GM12875 (cell line): ENCODE data around the gene CEP131.
"Not testable (repeated sequence)": the region's sequence is repeated elsewhere in the genome, so short reads cannot be mapped to it uniquely, and the experiment has no call there.

Experiments used
- H3K4me3 ChIP-seq: one replicate; pipeline ENCODE4 v1.5.1; 2011; ENCODE audit warnings: low read depth, low read length, control low read depth
- CTCF ChIP-seq: IDR thresholded peaks from 2 replicates; pipeline ENCODE4 v1.5.1; 2011; ENCODE audit warnings: low read depth, mild to moderate bottlenecking, control low read depth, inconsistent platforms, low read length, moderate library complexity, borderline replicate concordance; ENCODE audit not compliant: insufficient read depth

The CEP131 gene

DNA sequence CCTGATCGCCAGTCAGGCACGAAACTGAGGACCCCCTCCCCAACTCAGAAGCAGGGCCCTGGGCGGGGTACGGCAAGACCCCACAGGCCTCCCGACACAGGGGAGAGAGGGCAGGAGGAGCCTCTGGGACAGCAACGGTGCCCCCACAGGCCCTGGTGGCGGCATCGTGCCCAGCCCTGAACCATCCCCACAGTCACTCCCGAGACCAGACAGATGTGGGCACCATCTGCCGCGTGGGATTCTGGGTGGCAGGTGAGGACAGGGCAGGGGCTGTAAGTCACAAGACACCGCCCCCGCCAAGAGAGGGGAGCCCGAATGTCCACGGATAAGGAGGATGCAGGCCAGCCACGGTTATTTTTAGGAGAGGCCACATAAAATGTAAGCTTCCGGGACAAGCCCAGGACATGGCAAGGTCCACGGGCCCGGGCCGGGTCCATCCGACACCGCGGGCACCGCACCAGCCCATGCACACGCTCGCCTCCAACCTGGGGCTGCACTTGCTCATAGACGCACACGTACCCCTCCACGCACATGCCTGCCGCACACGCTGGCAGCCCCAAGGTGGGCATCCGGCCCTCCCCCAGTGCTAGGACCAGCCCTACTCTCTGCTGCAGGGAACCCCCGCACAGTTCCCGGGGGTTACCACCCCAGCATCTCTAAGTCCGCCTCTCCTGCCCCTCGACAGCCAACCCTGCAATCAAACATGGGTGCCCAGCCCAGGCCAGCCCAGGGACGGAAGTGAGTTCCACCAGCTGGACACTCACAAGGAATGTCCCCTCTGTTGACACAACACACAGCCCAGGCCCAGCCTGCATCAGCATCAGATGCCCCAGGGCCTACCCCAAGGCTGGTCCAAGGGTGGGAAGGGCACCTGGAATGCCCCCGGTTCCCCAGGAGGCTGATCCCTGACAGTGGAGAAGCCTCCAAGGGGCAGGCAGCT is 65.6 kb downstream of the CEP131 start:
- no peak for TF ChIP-seq CTCF
- no peak overlapping the region for H3K4me3 ChIP-seq

- no peak overlapping the region for H3K4me3 ChIP-seq
- TF ChIP-seq CTCF: no peak
These were observed 67.8 kb downstream of the CEP131 start for GRCh38 chr17:81154961-81155360.

GRCh38 chr17:81154016-81154415 is 68.7 kb downstream of the CEP131 start:
- H3K4me3 ChIP-seq: not testable (repeated sequence)

- H3K4me3 ChIP-seq: no peak overlapping the region
- no peak for TF ChIP-seq CTCF
These were observed 69.4 kb downstream of the CEP131 start for GRCh38 chr17:81153340-81153803.

- TF ChIP-seq CTCF: no peak
- H3K4me3 ChIP-seq: no peak overlapping the region
These were observed 70.4 kb downstream of the CEP131 start for GRCh38 chr17:81152288-81152828.

DNA sequence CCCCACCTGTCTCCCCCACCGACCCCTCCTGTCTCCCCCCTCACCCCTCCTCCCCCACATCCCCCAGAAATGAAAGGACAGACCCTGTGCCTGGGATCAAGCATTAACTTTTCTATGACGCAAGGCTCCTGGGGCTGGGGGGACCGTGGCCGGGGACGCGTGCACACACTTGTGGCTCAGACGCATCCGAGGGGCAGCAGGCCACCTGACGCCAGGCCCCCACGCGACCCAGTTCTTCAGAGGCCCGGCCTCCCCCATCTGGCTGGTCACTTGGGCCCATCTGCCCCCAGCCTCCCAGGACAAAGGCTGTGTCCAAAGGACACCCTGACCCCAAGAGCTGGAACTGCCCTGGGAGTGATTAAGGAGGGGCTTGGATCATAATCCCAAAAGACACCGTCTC is 71.5 kb downstream of the CEP131 start:
- no peak for TF ChIP-seq CTCF

GRCh38 chr17:81150377-81151077 is 72.2 kb downstream of the CEP131 start:
- no peak for TF ChIP-seq CTCF
- no peak overlapping the region for H3K4me3 ChIP-seq

More for the DNA sequence above, 71.5 kb downstream of the CEP131 start:
- H3K4me3 ChIP-seq: no peak overlapping the region
